ENCODE results near the gene PRR14L. TPM values are rescaled to one million over a fixed set of nuclear protein-coding genes. Genes with fewer than 3 reads are reported as not detected.
"Not testable (repeated sequence)": the region's sequence is repeated elsewhere in the genome, so short reads cannot be mapped to it uniquely, and the experiment has no call there.

The PRR14L gene
- total RNA-seq, 2 experiments from 2014 or later = 40.2 to 45.1 TPM

DNA sequence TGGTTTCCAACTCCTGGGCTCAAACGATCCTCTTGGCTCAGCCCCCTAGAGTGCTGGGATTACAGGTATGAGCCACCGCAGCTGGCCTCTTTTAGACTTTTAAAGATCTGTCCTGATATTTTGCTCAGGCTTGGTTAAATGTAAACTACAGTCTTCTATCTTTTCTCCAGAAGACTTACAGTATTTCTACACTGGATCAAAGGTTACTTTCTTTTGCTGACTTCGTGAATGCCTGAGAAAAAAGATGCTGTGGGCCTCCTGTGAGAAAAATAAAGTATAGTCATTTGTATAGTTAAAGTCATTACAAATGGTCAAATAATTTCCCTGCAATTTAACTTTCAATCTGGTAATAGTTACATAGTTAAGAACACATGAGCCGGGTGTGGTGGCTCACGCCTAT, 23.5 kb upstream of the PRR14L start:
- Mint-ChIP-seq H3K4me3 (no peak overlapping the region), H3K9me3 (no peaks in the 10 kb centered on the region), H3K4me1 (ENCODE audit: low read depth) (peaks cover 6% of the 10 kb centered on the region), H3K27me3 (no peaks in the 10 kb centered on the region), H3K36me3 (ENCODE audit: low read depth) (peaks cover 21% of the 10 kb centered on the region), H3K27ac (no peak overlapping the region)
- DNase-seq = no peak
- TF ChIP-seq, protein P1, sequence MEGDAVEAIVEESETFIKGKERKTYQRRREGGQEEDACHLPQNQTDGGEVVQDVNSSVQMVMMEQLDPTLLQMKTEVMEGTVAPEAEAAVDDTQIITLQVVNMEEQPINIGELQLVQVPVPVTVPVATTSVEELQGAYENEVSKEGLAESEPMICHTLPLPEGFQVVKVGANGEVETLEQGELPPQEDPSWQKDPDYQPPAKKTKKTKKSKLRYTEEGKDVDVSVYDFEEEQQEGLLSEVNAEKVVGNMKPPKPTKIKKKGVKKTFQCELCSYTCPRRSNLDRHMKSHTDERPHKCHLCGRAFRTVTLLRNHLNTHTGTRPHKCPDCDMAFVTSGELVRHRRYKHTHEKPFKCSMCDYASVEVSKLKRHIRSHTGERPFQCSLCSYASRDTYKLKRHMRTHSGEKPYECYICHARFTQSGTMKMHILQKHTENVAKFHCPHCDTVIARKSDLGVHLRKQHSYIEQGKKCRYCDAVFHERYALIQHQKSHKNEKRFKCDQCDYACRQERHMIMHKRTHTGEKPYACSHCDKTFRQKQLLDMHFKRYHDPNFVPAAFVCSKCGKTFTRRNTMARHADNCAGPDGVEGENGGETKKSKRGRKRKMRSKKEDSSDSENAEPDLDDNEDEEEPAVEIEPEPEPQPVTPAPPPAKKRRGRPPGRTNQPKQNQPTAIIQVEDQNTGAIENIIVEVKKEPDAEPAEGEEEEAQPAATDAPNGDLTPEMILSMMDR (IDR thresholded peaks at IDR 0.05) = no peak
- no peak for ATAC-seq
- intact Hi-C loops (cut with micrococcal nuclease) = no loop called here
- CTCF ChIA-PET = no interaction called here
- POLR2A ChIA-PET = no interaction called here

DNA sequence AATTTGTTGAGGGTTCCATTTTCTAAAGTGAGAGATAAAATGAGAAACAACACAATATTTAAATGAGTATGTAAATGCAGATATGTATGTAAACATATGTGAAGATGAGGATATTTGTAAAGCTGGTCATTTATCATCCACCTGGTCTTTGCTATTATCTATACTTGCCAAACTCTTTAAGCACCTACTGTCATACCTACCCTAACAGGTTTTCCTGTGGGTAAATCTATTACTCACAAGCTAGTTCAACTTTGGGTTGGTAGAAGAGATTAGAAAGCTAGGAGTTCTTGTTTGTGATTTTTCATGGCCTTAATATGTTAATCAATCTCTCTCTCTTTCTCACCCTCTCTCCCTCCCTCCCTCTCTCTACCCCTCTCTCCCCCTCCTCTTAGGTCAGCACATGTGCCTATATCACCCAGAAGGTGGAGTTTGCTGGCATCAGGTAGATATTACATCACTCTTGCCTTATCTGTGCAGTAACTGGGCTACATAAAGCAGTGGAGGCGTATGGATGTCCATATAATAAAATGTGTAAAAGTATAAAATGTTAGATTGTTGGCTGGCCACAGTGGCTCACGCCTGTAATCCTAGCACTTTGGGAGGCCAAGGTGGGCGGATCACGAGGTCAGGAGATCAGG, 18.6 kb upstream of the PRR14L start:
- H3K27ac Mint-ChIP-seq = no peak overlapping the region

DNA sequence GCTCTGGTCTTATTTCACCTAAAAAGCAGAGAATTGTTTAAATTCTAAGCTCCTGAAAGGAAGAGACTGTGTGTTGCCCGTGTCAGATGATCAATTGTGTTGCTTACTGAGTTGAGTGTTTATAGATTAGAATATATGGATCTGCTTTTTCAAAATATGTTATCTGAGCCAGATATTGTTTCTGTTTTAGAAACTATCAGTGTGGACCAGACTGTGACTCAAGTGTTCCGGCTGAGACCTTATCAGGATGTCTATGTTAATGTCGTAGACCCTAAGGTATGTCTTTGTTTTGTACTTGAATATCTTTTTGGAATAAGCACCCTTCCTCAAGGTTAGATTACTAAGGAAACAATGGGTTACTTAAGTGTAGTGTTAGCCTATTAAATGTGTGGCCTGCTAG, 14.9 kb upstream of the PRR14L start:
- TF ChIP-seq, protein P1 (IDR thresholded peaks at IDR 0.05) = no peak
- DNase-seq (no peak), ATAC-seq (no peak)
- peaks cover 7% of the 10 kb centered on the region for H3K4me1 Mint-ChIP-seq (ENCODE audit: low read depth)
- CTCF ChIA-PET = no interaction called here
- no peaks in the 10 kb centered on the region for H3K27me3 Mint-ChIP-seq
- no peaks in the 10 kb centered on the region for H3K9me3 Mint-ChIP-seq
- POLR2A ChIA-PET = no interaction called here
- peaks cover 38% of the 10 kb centered on the region for H3K36me3 Mint-ChIP-seq (ENCODE audit: low read depth)
- no peak overlapping the region for H3K27ac Mint-ChIP-seq
- intact Hi-C loops (cut with micrococcal nuclease) = no loop called here
- no peak overlapping the region for H3K4me3 Mint-ChIP-seq

More for the DNA sequence above, 18.6 kb upstream of the PRR14L start:
- CTCF ChIA-PET = no interaction called here
- ATAC-seq (no peak), DNase-seq (no peak)
- intact Hi-C loops (cut with micrococcal nuclease) = no loop called here
- TF ChIP-seq, protein P1 (IDR thresholded peaks at IDR 0.05) = no peak
- Mint-ChIP-seq H3K27me3 (no peaks in the 10 kb centered on the region), H3K36me3 (ENCODE audit: low read depth) (peaks cover 35% of the 10 kb centered on the region), H3K9me3 (no peaks in the 10 kb centered on the region), H3K4me3 (no peak overlapping the region), H3K4me1 (ENCODE audit: low read depth) (peaks cover 7% of the 10 kb centered on the region)
- POLR2A ChIA-PET = no interaction called here

DNA sequence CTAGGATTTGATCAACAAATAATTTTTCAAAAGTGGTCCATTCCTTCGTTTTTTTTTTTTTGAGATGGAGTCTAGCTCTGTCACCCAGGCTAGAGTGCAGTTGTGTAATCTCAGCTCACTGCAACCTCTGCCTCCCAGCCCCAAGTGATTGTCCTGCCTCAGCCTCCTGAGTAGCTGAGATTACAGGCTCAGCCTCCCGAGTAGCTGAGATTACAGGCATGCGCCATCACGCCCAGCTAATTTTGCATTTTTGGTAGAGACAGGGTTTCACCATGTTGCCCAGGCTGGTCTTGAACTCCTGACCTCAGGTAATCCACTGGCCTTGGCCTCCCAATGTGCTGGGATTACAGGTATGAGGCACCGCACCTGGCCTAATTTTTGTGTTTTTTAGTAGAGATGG, 8.9 kb upstream of the PRR14L start:
- CTCF ChIA-PET, H3K27me3 Mint-ChIP-seq, H3K9me3 Mint-ChIP-seq, POLR2A ChIA-PET, H3K4me3 Mint-ChIP-seq, DNase-seq, H3K27ac Mint-ChIP-seq, ATAC-seq: not testable (repeated sequence)
- Mint-ChIP-seq H3K36me3 (ENCODE audit: low read depth) (peaks cover 22% of the 10 kb centered on the region), H3K4me1 (ENCODE audit: low read depth) (peaks cover 13% of the 10 kb centered on the region)
- intact Hi-C loops (cut with micrococcal nuclease) = loop anchor here (10.0 kb wide), 1 partner anchor 186 kb away; the partner anchor contains the start of gene YWHAH

DNA sequence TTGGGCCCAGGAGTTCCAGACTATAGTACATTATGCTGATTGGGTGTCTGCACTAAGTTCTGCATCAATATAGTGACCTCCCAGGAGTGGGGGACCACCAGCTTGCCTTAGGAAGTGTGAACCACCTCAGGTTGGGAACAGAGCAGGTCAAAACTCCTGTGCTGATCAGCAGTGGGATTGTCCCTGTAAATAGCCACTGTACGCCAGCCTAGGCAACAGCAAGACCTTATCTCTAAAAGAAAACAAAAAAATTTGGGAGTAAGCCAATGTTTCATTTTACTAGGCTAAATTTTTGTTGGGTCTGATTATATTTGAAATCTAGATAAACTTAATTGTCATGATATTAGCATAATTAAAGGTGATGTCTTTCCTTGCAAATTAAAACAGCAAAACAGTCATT, 7.3 kb upstream of the PRR14L start:
- H3K4me1 Mint-ChIP-seq (ENCODE audit: low read depth) = peaks cover 22% of the 10 kb centered on the region
- no peak for DNase-seq
- no peak for ATAC-seq
- no peak overlapping the region for H3K27ac Mint-ChIP-seq
- TF ChIP-seq, protein P1 (IDR thresholded peaks at IDR 0.05) = no peak
- H3K4me3 Mint-ChIP-seq = no peak overlapping the region
- H3K36me3 Mint-ChIP-seq (ENCODE audit: low read depth) = peaks cover 22% of the 10 kb centered on the region
- intact Hi-C loops (cut with micrococcal nuclease) = loop anchor here (10.0 kb wide), 1 partner anchor 188 kb away; the partner anchor contains the start of gene YWHAH
- no peaks in the 10 kb centered on the region for H3K9me3 Mint-ChIP-seq
- POLR2A ChIA-PET = interaction anchor here (0.6 to 1.0 kb wide), 2 partner anchors 92 to 194 kb away, joined by 3 read pairs; no protein-coding TSS in a partner anchor
- no peaks in the 10 kb centered on the region for H3K27me3 Mint-ChIP-seq
- CTCF ChIA-PET = no interaction called here

Data from activated CD8-positive, alpha-beta T cell treated with anti-CD3 and anti-CD28 coated beads for 36 hours (primary cell).